HG03064 (cell line): ENCODE data around the gene UACA.
"Not testable (repeated sequence)": the region's sequence is repeated elsewhere in the genome, so short reads cannot be mapped to it uniquely, and the experiment has no call there.

Source experiments
- ATAC-seq: cut with Tn5 transposase; IDR thresholded peaks from one replicate; pipeline ENCODE4 v1.9.1; 2021; ENCODE audit warnings: low read depth; ENCODE audit not compliant: unreplicated experiment

Gene UACA

GRCh38 chr15:70672081-70672480 lies 91.3 kb downstream of the UACA start:
- no peak for ATAC-seq

GRCh38 chr15:70670680-70671079 lies 92.7 kb downstream of the UACA start:
- no peak for ATAC-seq

GRCh38 chr15:70669966-70670658 lies 93.2 kb downstream of the UACA start:
- no peak for ATAC-seq

GRCh38 chr15:70669006-70669602 lies 94.3 kb downstream of the UACA start:
- peak; percentile 79 for ATAC-seq

GRCh38 chr15:70665599-70665998 lies 97.8 kb downstream of the UACA start:
- no peak for ATAC-seq

GRCh38 chr15:70664494-70664893 lies 98.9 kb downstream of the UACA start:
- ATAC-seq, result no peak

- not testable (repeated sequence) for ATAC-seq
These were observed 100.3 kb downstream of the UACA start for GRCh38 chr15:70663069-70663468.

- no peak for ATAC-seq
These were observed 103.7 kb downstream of the UACA start for GRCh38 chr15:70659662-70660061.

- ATAC-seq, result no peak
These were observed 104.7 kb downstream of the UACA start for GRCh38 chr15:70658641-70659040.

GRCh38 chr15:70653426-70653825 lies 109.9 kb downstream of the UACA start:
- no peak for ATAC-seq

- ATAC-seq, result no peak
These were observed 111.0 kb downstream of the UACA start for GRCh38 chr15:70652341-70652740.

- no peak for ATAC-seq
These were observed 112.0 kb downstream of the UACA start for GRCh38 chr15:70651303-70651845.

- ATAC-seq, result no peak
These were observed 112.6 kb downstream of the UACA start for GRCh38 chr15:70650567-70651302.

- no peak for ATAC-seq
These were observed 116.0 kb downstream of the UACA start for GRCh38 chr15:70647396-70647795.

GRCh38 chr15:70646169-70646568 lies 117.2 kb downstream of the UACA start:
- ATAC-seq, result no peak

- no peak for ATAC-seq
These were observed 119.6 kb downstream of the UACA start for GRCh38 chr15:70643783-70644125.

- no peak for ATAC-seq
These were observed 120.1 kb downstream of the UACA start for GRCh38 chr15:70643106-70643782.

- no peak for ATAC-seq
These were observed 126.7 kb downstream of the UACA start for GRCh38 chr15:70636540-70637165.

GRCh38 chr15:70635895-70636294 lies 127.5 kb downstream of the UACA start:
- no peak for ATAC-seq

- ATAC-seq, result no peak
These were observed 129.4 kb downstream of the UACA start for GRCh38 chr15:70633991-70634390.
